Keratinocyte (primary cell): ENCODE measurements around the gene SEC16B. TPM values are rescaled to one million over a fixed set of nuclear protein-coding genes. Genes with fewer than 3 reads are reported as not detected.

ENCODE experiments used
- DNase-seq: peaks from one replicate; pipeline ENCODE4 v3.0.0-alpha.2; 2011; ENCODE audit warnings: low read depth, missing footprints, low spot score
- FAIRE-seq: peaks from 2 replicates; lab custom pipeline; 2011; peaks lifted over from hg19 to GRCh38; lab: Jason Lieb, UNC
- H2AFZ ChIP-seq: 2 replicates; pipeline ENCODE4 v1.6.0; 2012; ENCODE audit warnings: low read length, control low read depth, inconsistent platforms; ENCODE audit not compliant: control insufficient read depth
- H3K27ac ChIP-seq: 2 replicates; pipeline ENCODE4 v1.5.1; 2011; ENCODE audit warnings: low read length; ENCODE audit not compliant: control insufficient read depth, insufficient read depth
- H3K27me3 ChIP-seq: 3 replicates; pipeline ENCODE4 v1.6.0; 2011; ENCODE audit warnings: low read length; ENCODE audit not compliant: control insufficient read depth, insufficient read depth; ENCODE audit errors: extremely low read depth
- H3K36me3 ChIP-seq, 2 experiments: 2 replicates in 1 of 2; 3 replicates in 1 of 2; pipeline ENCODE4 v1.5.1; 2011; ENCODE audit warnings: low read length in 2 of 2, mild to moderate bottlenecking in 1 of 2; ENCODE audit not compliant: control insufficient read depth in 2 of 2, insufficient read depth in 2 of 2; ENCODE audit errors: extremely low read depth in 1 of 2
- H3K4me1 ChIP-seq: 3 replicates; pipeline ENCODE4 v1.5.1; 2011; ENCODE audit warnings: low read length; ENCODE audit not compliant: control insufficient read depth, insufficient read depth; ENCODE audit errors: extremely low read depth
- H3K4me2 ChIP-seq: 3 replicates; pipeline ENCODE4 v1.6.0; 2011; ENCODE audit warnings: low read depth, low read length; ENCODE audit not compliant: control insufficient read depth, insufficient read depth; ENCODE audit errors: extremely low read depth
- H3K4me3 ChIP-seq, 3 experiments: fragments of 200-600 bp in 1 of 3; sonication (generic) in 1 of 3; 2 replicates in 2 of 3; 3 replicates in 1 of 3; pipeline ENCODE4 v1.5.1; 2011 to 2016; ENCODE audit warnings: low read length in 3 of 3, mild to moderate bottlenecking in 3 of 3, control low read depth in 2 of 3, inconsistent platforms in 1 of 3, low read depth in 1 of 3, mixed read lengths in 1 of 3, mixed run types in 1 of 3, moderate library complexity in 1 of 3; ENCODE audit not compliant: control insufficient read depth in 2 of 3, insufficient read depth in 2 of 3; ENCODE audit errors: extremely low read depth in 1 of 3
- H3K79me2 ChIP-seq: 2 replicates; pipeline ENCODE4 v1.6.0; 2012; ENCODE audit warnings: low read length; ENCODE audit not compliant: control insufficient read depth, insufficient read depth
- H3K9ac ChIP-seq: 3 replicates; pipeline ENCODE4 v1.6.0; 2011; ENCODE audit warnings: low read length; ENCODE audit not compliant: control insufficient read depth, insufficient read depth; ENCODE audit errors: extremely low read depth
- H3K9me1 ChIP-seq: 3 replicates; pipeline ENCODE4 v1.6.0; 2011; ENCODE audit warnings: low read length; ENCODE audit not compliant: control insufficient read depth, insufficient read depth; ENCODE audit errors: extremely low read depth
- H3K9me3 ChIP-seq: 2 replicates; pipeline ENCODE4 v1.5.1; 2012; ENCODE audit warnings: low read depth, low read length; ENCODE audit not compliant: control insufficient read depth
- H4K20me1 ChIP-seq: 3 replicates; pipeline ENCODE4 v1.6.0; 2011; ENCODE audit warnings: low read length; ENCODE audit not compliant: control insufficient read depth, insufficient read depth; ENCODE audit errors: extremely low read depth
- EZH2 ChIP-seq: IDR thresholded peaks from one replicate; pipeline ENCODE4 v1.6.1; 2012; ENCODE audit warnings: inconsistent platforms, mild to moderate bottlenecking, low read length, moderate library complexity
- dilution Hi-C: fragments of 300-500 bp; cut with MboI; formaldehyde crosslinking; loops from one replicate; pipeline ENCODE4 v1.7.0; 2020; ENCODE audit warnings: low sequenced_read_pairs; ENCODE audit not compliant: extremely low pct_ligation_motif_present
- polyA plus RNA-seq, 5 experiments: library from polyadenylated mRNA; depleted of rRNA in 3 of 5; stranded (reverse) in 3 of 5; stranded (forward) in 1 of 5; unstranded in 1 of 5; fragments of >200 nt; gene quantifications; 1 replicate in 1 of 5; 2 replicates in 3 of 5; 3 replicates in 1 of 5; pipeline versions ENCODE4 v1.2.1 to v1.2.3, GENCODE V29; 2011 to 2012; ENCODE audit warnings: missing spikeins in 2 of 5, low read depth in 1 of 5, low replicate concordance in 1 of 5
- TF ChIP-seq, protein P1 (sequence below), 3 experiments: IDR thresholded peaks in 1 of 3; conservative IDR thresholded peaks in 1 of 3; optimal IDR thresholded peaks in 1 of 3; 2 replicates in 2 of 3; 3 replicates in 1 of 3; pipeline versions ENCODE3 to v1.5.1; 2011; ENCODE audit warnings: low read length in 3 of 3, mild to moderate bottlenecking in 3 of 3, moderate library complexity in 2 of 3, control low read depth in 1 of 3, inconsistent platforms in 1 of 3; ENCODE audit not compliant: insufficient read depth in 2 of 3; ENCODE audit errors: extremely low read depth in 1 of 3

Gene SEC16B
- polyA plus RNA-seq, 1 donor (not counting 4 experiments of a cell fraction or from before 2014, with no cell fraction given), result 1.2 TPM

DNA sequence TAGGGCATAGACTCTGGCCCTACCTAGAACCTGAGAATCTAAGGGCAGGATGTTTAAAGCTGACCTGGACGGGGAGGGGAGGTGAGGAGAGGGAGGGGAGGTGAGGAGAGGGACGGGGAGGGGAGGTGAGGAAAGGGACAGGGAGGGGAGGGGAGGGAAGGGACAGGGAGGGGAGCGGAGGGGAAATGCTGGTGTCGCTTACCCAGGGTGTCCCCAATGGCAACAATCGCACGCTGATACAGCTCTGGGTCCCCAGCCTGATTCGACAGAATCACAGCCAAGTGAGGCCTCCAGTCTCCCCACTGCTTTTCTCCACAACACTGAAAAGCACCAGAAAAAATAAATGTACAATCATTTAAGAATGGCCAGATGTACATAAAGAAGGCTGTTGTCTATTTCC, 22.2 kb downstream of the SEC16B start:
- Histone ChIP-seq H3K36me3 (no peaks in the 10 kb centered on the region), H4K20me1 (no peaks in the 10 kb centered on the region), H3K9me1 (no peaks in the 10 kb centered on the region), H2AFZ (no peak overlapping the region), H3K4me1 (peaks cover 7% of the 10 kb centered on the region), H3K9ac (no peak overlapping the region), H3K79me2 (no peaks in the 10 kb centered on the region), H3K27me3 (no peaks in the 10 kb centered on the region), H3K27ac (no peak overlapping the region), H3K4me3 (no peak overlapping the region), H3K9me3 (no peaks in the 10 kb centered on the region), H3K4me2 (no peak overlapping the region)
- no peak for TF ChIP-seq EZH2
- TF ChIP-seq, protein P1, sequence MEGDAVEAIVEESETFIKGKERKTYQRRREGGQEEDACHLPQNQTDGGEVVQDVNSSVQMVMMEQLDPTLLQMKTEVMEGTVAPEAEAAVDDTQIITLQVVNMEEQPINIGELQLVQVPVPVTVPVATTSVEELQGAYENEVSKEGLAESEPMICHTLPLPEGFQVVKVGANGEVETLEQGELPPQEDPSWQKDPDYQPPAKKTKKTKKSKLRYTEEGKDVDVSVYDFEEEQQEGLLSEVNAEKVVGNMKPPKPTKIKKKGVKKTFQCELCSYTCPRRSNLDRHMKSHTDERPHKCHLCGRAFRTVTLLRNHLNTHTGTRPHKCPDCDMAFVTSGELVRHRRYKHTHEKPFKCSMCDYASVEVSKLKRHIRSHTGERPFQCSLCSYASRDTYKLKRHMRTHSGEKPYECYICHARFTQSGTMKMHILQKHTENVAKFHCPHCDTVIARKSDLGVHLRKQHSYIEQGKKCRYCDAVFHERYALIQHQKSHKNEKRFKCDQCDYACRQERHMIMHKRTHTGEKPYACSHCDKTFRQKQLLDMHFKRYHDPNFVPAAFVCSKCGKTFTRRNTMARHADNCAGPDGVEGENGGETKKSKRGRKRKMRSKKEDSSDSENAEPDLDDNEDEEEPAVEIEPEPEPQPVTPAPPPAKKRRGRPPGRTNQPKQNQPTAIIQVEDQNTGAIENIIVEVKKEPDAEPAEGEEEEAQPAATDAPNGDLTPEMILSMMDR (optimal IDR thresholded peaks at IDR 0.05 in 1 of 3, IDR thresholded peaks at IDR 0.05 in 1 of 3, conservative IDR thresholded peaks at IDR 0.05 in 1 of 3; ENCODE audit: extremely low read depth in 1 of 3, insufficient read depth in 2 of 3, low read length in 3 of 3), result no peak
- dilution Hi-C loops, result loop anchor here (25.0 kb wide), 1 partner anchor 685 kb away; no protein-coding TSS in a partner anchor
- FAIRE-seq (no peak), DNase-seq (no peak)

DNA sequence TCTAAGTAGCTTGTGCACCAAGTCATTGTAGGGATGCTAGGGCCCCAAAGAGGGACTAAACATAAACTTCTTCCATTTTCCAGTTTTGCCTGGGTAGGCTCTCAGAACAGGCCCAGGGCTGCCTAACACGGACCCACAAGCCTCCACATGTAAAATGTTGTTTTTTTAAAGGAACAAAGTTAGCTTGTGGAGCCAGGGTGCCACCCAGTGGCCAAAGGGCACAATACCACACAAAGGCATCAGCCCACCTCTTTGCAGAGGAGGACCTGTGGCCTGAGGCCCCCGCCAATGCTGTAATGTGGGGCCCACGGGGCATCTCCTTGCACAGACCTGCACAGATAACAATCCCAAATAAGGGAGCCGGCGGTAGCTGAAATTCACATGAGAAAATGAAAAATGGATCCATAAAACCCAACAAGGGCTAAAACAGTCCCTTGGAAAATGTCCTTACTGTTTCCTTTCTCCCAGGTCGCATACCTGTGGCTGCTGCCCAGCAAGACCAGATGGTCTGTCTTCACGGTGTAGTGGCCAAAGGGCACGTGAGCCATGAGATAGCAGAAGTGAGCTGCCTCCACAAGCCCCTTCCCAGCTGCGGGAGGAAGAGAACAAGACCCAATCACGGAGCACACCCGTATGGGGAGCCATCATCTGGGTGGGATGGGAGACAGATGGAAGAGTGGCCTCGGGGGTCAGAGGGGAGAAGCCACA, 23.8 kb downstream of the SEC16B start:
- peak; percentile 93 for FAIRE-seq
- dilution Hi-C loops, result loop anchor here (25.0 kb wide), 1 partner anchor 684 kb away; no protein-coding TSS in a partner anchor
- no peak overlapping the region for H3K27ac ChIP-seq
- peaks cover 7% of the 10 kb centered on the region for H3K4me1 ChIP-seq
- H3K4me2 ChIP-seq, result peak overlapping the region; percentile 9
- TF ChIP-seq EZH2, result no peak
- TF ChIP-seq, protein P1 (optimal IDR thresholded peaks at IDR 0.05 in 1 of 3, IDR thresholded peaks at IDR 0.05 in 1 of 3, conservative IDR thresholded peaks at IDR 0.05 in 1 of 3; ENCODE audit: extremely low read depth in 1 of 3, insufficient read depth in 2 of 3, low read length in 3 of 3), result peak; percentile 89 to 92 (median 92)
- H4K20me1 ChIP-seq, result no peaks in the 10 kb centered on the region
- no peak overlapping the region for H2AFZ ChIP-seq
- no peaks in the 10 kb centered on the region for H3K27me3 ChIP-seq
- H3K79me2 ChIP-seq, result no peaks in the 10 kb centered on the region
- H3K9ac ChIP-seq, result no peak overlapping the region
- DNase-seq, result peak; percentile 26
- no peak overlapping the region for H3K4me3 ChIP-seq
- no peaks in the 10 kb centered on the region for H3K9me3 ChIP-seq
- no peaks in the 10 kb centered on the region for H3K36me3 ChIP-seq
- H3K9me1 ChIP-seq, result no peaks in the 10 kb centered on the region
